ENCODE measurements around the gene SNRPB. TPM values are rescaled to one million over a fixed set of nuclear protein-coding genes. Genes with fewer than 3 reads are reported as not detected.
A peak's percentile ranks its signal among the peaks of the same experiment; 100 is the strongest.

Gene SNRPB
- total and polyA plus RNA-seq, 2 of the 13 experiments (the other 11 are each of a cell fraction or from before 2014, with no cell fraction given): 473 to 844 TPM

- TF ChIP-seq, protein P1, sequence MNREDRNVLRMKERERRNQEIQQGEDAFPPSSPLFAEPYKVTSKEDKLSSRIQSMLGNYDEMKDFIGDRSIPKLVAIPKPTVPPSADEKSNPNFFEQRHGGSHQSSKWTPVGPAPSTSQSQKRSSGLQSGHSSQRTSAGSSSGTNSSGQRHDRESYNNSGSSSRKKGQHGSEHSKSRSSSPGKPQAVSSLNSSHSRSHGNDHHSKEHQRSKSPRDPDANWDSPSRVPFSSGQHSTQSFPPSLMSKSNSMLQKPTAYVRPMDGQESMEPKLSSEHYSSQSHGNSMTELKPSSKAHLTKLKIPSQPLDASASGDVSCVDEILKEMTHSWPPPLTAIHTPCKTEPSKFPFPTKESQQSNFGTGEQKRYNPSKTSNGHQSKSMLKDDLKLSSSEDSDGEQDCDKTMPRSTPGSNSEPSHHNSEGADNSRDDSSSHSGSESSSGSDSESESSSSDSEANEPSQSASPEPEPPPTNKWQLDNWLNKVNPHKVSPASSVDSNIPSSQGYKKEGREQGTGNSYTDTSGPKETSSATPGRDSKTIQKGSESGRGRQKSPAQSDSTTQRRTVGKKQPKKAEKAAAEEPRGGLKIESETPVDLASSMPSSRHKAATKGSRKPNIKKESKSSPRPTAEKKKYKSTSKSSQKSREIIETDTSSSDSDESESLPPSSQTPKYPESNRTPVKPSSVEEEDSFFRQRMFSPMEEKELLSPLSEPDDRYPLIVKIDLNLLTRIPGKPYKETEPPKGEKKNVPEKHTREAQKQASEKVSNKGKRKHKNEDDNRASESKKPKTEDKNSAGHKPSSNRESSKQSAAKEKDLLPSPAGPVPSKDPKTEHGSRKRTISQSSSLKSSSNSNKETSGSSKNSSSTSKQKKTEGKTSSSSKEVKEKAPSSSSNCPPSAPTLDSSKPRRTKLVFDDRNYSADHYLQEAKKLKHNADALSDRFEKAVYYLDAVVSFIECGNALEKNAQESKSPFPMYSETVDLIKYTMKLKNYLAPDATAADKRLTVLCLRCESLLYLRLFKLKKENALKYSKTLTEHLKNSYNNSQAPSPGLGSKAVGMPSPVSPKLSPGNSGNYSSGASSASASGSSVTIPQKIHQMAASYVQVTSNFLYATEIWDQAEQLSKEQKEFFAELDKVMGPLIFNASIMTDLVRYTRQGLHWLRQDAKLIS (CRISPR knock-in tag; IDR thresholded peaks at IDR 0.05): peak; percentile 88; the same call in 1 of the 2 replicates
- TF ChIP-seq PHF21A (CRISPR knock-in tag; IDR thresholded peaks at IDR 0.05): peak; percentile 98
- peak; percentile 99 for TF ChIP-seq ZSCAN30 (CRISPR knock-in tag; IDR thresholded peaks at IDR 0.05)
- TF ChIP-seq ZNF235 (CRISPR knock-in tag; IDR thresholded peaks at IDR 0.05; ENCODE audit: borderline replicate concordance): peak; percentile 91; the same call in 1 of the 2 replicates
- 0 out of 2 replicates have a peak, but pooled peaks have one; percentile 85 for TF ChIP-seq ZNF660 (CRISPR knock-in tag; IDR thresholded peaks at IDR 0.05; ENCODE audit: borderline replicate concordance, low read depth)
- peak; percentile 84 for TF ChIP-seq MIER2 (CRISPR knock-in tag; IDR thresholded peaks at IDR 0.05)
- no peak for TF ChIP-seq DBP (CRISPR knock-in tag; IDR thresholded peaks at IDR 0.05; ENCODE audit: not compliant biosample characterization)
- peak; percentile 86; the same call in 1 of the 2 replicates for TF ChIP-seq ZNF530 (CRISPR knock-in tag; IDR thresholded peaks at IDR 0.05; ENCODE audit: low read depth)
- TF ChIP-seq ZKSCAN8 (CRISPR knock-in tag; IDR thresholded peaks at IDR 0.05; ENCODE audit: borderline replicate concordance): peak; percentile 99
- TF ChIP-seq, protein P2, sequence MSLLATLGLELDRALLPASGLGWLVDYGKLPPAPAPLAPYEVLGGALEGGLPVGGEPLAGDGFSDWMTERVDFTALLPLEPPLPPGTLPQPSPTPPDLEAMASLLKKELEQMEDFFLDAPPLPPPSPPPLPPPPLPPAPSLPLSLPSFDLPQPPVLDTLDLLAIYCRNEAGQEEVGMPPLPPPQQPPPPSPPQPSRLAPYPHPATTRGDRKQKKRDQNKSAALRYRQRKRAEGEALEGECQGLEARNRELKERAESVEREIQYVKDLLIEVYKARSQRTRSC (CRISPR knock-in tag; IDR thresholded peaks at IDR 0.05; ENCODE audit: low read depth): peak; percentile 98
- TF ChIP-seq KLF11 (CRISPR knock-in tag; IDR thresholded peaks at IDR 0.05): peak; percentile 98
- TF ChIP-seq ISX (CRISPR knock-in tag; conservative IDR thresholded peaks at IDR 0.05): peak; percentile 97; the same call in 1 of the 2 replicates
- TF ChIP-seq RBFOX2 (IDR thresholded peaks at IDR 0.05; ENCODE audit: low read depth, low read length): peak; percentile 98
- peak; percentile 99 for TF ChIP-seq SALL2 (CRISPR knock-in tag; IDR thresholded peaks at IDR 0.05)
- TF ChIP-seq GTF3A (CRISPR knock-in tag; conservative IDR thresholded peaks at IDR 0.05): peak; percentile 99
- TF ChIP-seq, protein P3, sequence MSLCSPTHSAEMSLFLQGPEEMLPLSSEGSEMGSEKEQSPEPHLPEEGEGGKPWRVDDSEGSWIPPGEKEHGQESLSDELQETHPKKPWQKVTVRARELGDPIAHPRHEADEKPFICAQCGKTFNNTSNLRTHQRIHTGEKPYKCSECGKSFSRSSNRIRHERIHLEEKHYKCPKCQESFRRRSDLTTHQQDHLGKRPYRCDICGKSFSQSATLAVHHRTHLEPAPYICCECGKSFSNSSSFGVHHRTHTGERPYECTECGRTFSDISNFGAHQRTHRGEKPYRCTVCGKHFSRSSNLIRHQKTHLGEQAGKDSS (CRISPR knock-in tag; IDR thresholded peaks at IDR 0.05; ENCODE audit: borderline replicate concordance, low read depth): peak; percentile 98
- TF ChIP-seq ZNF580 (CRISPR knock-in tag; IDR thresholded peaks at IDR 0.05; ENCODE audit: borderline replicate concordance, low read depth): peak; percentile 100
- TF ChIP-seq, protein P4, sequence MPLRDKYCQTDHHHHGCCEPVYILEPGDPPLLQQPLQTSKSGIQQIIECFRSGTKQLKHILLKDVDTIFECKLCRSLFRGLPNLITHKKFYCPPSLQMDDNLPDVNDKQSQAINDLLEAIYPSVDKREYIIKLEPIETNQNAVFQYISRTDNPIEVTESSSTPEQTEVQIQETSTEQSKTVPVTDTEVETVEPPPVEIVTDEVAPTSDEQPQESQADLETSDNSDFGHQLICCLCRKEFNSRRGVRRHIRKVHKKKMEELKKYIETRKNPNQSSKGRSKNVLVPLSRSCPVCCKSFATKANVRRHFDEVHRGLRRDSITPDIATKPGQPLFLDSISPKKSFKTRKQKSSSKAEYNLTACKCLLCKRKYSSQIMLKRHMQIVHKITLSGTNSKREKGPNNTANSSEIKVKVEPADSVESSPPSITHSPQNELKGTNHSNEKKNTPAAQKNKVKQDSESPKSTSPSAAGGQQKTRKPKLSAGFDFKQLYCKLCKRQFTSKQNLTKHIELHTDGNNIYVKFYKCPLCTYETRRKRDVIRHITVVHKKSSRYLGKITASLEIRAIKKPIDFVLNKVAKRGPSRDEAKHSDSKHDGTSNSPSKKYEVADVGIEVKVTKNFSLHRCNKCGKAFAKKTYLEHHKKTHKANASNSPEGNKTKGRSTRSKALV (CRISPR knock-in tag; IDR thresholded peaks at IDR 0.05): peak; percentile 87
- no peak for TF ChIP-seq HMGA1 (CRISPR knock-in tag; conservative IDR thresholded peaks at IDR 0.05)
- TF ChIP-seq TEAD2 (CRISPR knock-in tag; IDR thresholded peaks at IDR 0.05): peak; percentile 83
- TF ChIP-seq XBP1 (CRISPR knock-in tag; IDR thresholded peaks at IDR 0.05): peak; percentile 91
Observed at GRCh38 chr20:2470423-2471193, at the start of gene SNRPB (continued).
